Sigmoid colon (tissue), 7 donors: ENCODE data around the gene ZDHHC11. TPM values are rescaled to one million over a fixed set of nuclear protein-coding genes. Genes with fewer than 3 reads are reported as not detected.

Experiments used
- DNase-seq: peaks from one replicate; pipeline ENCODE4 v3.0.0-alpha.2; 2019
- H3K27ac ChIP-seq, 4 donors: fragments of 200-600 bp; sonication (generic); one replicate each; pipeline ENCODE4 v1.5.1; 2016 to 2019; ENCODE audit warnings: mild to moderate bottlenecking in 1 of 4
- H3K27me3 ChIP-seq, 3 donors: fragments of 200-600 bp; sonication (generic); one replicate each; pipeline ENCODE4 v1.5.1; 2019; ENCODE audit warnings: mild to moderate bottlenecking in 1 of 3
- H3K36me3 ChIP-seq, 4 donors: fragments of 200-600 bp; sonication (generic); one replicate each; pipeline ENCODE4 v1.5.1; 2016 to 2019
- H3K4me1 ChIP-seq, 4 donors: fragments of 200-600 bp; sonication (generic); one replicate each; pipeline ENCODE4 v1.5.1; 2017 to 2019
- H3K4me3 ChIP-seq, 4 donors: fragments of 200-600 bp; sonication (generic); one replicate each; pipeline ENCODE4 v1.5.1; 2017 to 2019; ENCODE audit warnings: mild to moderate bottlenecking in 2 of 4, moderate library complexity in 1 of 4
- H3K9me3 ChIP-seq, 4 donors: fragments of 200-600 bp in 3 of 4; sonication (generic) in 3 of 4; one replicate each; pipeline versions ENCODE4 v1.5.1 to v1.6.1; 2013 to 2019
- CTCF ChIP-seq, 4 experiments: fragments of 450-650 bp in 3 of 4; fragments of 200-600 bp in 1 of 4; IDR thresholded peaks; one replicate each; pipeline ENCODE4 v1.5.1; 2016 to 2019; ENCODE audit warnings: antibody characterized with exemption in 4 of 4, mild to moderate bottlenecking in 3 of 4, moderate library complexity in 2 of 4
- EP300 ChIP-seq, 4 donors: sonication (generic); formaldehyde crosslinking; IDR thresholded peaks; one replicate each; pipeline ENCODE4 v1.6.1; 2017; ENCODE audit warnings: antibody characterized with exemption in 4 of 4
- POLR2A ChIP-seq, 2 donors: fragments of 450-650 bp; IDR thresholded peaks; one replicate each; pipeline ENCODE4 v1.6.1; 2016; ENCODE audit warnings: antibody characterized with exemption in 2 of 2, mild to moderate bottlenecking in 2 of 2, moderate library complexity in 2 of 2
- POLR2AphosphoS5 ChIP-seq, 4 donors: sonication (generic); formaldehyde crosslinking; IDR thresholded peaks; one replicate each; pipeline ENCODE4 v1.6.1; 2017; ENCODE audit warnings: antibody characterized with exemption in 4 of 4
- WGBS, 2 donors: extraction: QIAGEN DNeasy Blood & Tissue Kit; methylation state at CpG; one replicate each; pipeline ENCODE4 v1.1.7; 2013; 5-methylcytosine and 5-hydroxymethylcytosine counted together
- intact Hi-C: fragments of 100-400 bp; cut with DNase I; formaldehyde crosslinking; loops from one replicate; pipeline ENCODE4 v1.15.1; 2023
- polyA plus RNA-seq, 3 donors: library from polyadenylated mRNA; stranded (reverse); fragments of 200-250 nt; gene quantifications; one replicate each; pipeline ENCODE4 v1.2.3, GENCODE V29; 2013
- total RNA-seq, 4 donors: library from RNA; depleted of rRNA; stranded (reverse); fragments of >200 nt; gene quantifications; one replicate each; pipeline ENCODE4 v1.1.0, GENCODE V29; 2016
- donor health status: healthy with polysubstance abuse.
- donor health status: Bipolar disorder and iron deficiency.
- donor health status: healthy.

ZDHHC11 gene
- total and polyA plus RNA-seq, 7 donors: 0.60 to 8.0 (median 3.7) TPM; not detected in 1

- Histone ChIP-seq H3K36me3 (peaks cover 2 to 75% (median 49%) of the 10 kb centered on the region in 4 donors), H3K9me3 (no peaks in the 10 kb centered on the region), H3K4me1 (no peaks in the 10 kb centered on the region), H3K27ac (no peak overlapping the region), H3K4me3 (no peak overlapping the region), H3K27me3 (no peaks in the 10 kb centered on the region)
- no peak for DNase-seq
- 87 to 90% methylated on average over 15 of the region's 15 CpGs for WGBS, 2 donors
- no peak for TF ChIP-seq EP300 (IDR thresholded peaks at IDR 0.05)
- TF ChIP-seq CTCF (IDR thresholded peaks at IDR 0.05): no peak
- TF ChIP-seq POLR2A (IDR thresholded peaks at IDR 0.05): no peak
- TF ChIP-seq POLR2AphosphoS5 (IDR thresholded peaks at IDR 0.05): no peak
- intact Hi-C loops: no loop called here
Measured at GRCh38 chr5:864492-865167, 13.8 kb upstream of the ZDHHC11 start.

GRCh38 chr5:863244-863805 lies 12.5 kb upstream of the ZDHHC11 start:
- WGBS, 2 donors: 92% methylated on average over 16 of the region's 16 CpGs
- no peak for DNase-seq
- H3K27me3 ChIP-seq: no peaks in the 10 kb centered on the region
- no peaks in the 10 kb centered on the region for H3K9me3 ChIP-seq
- H3K27ac ChIP-seq: no peak overlapping the region
- intact Hi-C loops: no loop called here
- peaks cover 0 to 62% (median 37%) of the 10 kb centered on the region in 4 donors for H3K36me3 ChIP-seq
- TF ChIP-seq CTCF (IDR thresholded peaks at IDR 0.05): no peak
- TF ChIP-seq POLR2AphosphoS5 (IDR thresholded peaks at IDR 0.05): no peak
- no peak for TF ChIP-seq EP300 (IDR thresholded peaks at IDR 0.05)
- TF ChIP-seq POLR2A (IDR thresholded peaks at IDR 0.05): no peak
- H3K4me3 ChIP-seq: no peak overlapping the region
- H3K4me1 ChIP-seq: no peaks in the 10 kb centered on the region

GRCh38 chr5:862367-863243 lies 11.8 kb upstream of the ZDHHC11 start:
- intact Hi-C loops: no loop called here
- TF ChIP-seq CTCF (IDR thresholded peaks at IDR 0.05) (no peak), POLR2A (IDR thresholded peaks at IDR 0.05) (no peak), POLR2AphosphoS5 (IDR thresholded peaks at IDR 0.05) (no peak), EP300 (IDR thresholded peaks at IDR 0.05) (no peak)
- no peak for DNase-seq
- WGBS, 2 donors: 88 to 90% methylated on average over 25 of the region's 25 CpGs
- H3K27ac ChIP-seq: no peak overlapping the region
- H3K36me3 ChIP-seq: peaks cover 0 to 55% (median 31%) of the 10 kb centered on the region in 4 donors
- no peaks in the 10 kb centered on the region for H3K27me3 ChIP-seq
- no peak overlapping the region for H3K4me3 ChIP-seq
- no peaks in the 10 kb centered on the region for H3K4me1 ChIP-seq
- no peaks in the 10 kb centered on the region for H3K9me3 ChIP-seq

- Histone ChIP-seq H3K4me1 (no peaks in the 10 kb centered on the region), H3K27ac (no peak overlapping the region), H3K9me3 (no peaks in the 10 kb centered on the region), H3K4me3 (no peak overlapping the region), H3K36me3 (peaks cover 0 to 46% (median 29%) of the 10 kb centered on the region in 4 donors), H3K27me3 (no peaks in the 10 kb centered on the region)
- TF ChIP-seq EP300 (IDR thresholded peaks at IDR 0.05) (no peak), POLR2A (IDR thresholded peaks at IDR 0.05) (no peak), CTCF (IDR thresholded peaks at IDR 0.05) (no peak), POLR2AphosphoS5 (IDR thresholded peaks at IDR 0.05) (no peak)
- 85 to 87% methylated on average over 22 of the region's 22 CpGs for WGBS, 2 donors
- intact Hi-C loops: no loop called here
- no peak for DNase-seq
Measured at GRCh38 chr5:861442-862366, 10.9 kb upstream of the ZDHHC11 start.
